GM18951 (cell line): ENCODE measurements around the gene NOP56.
"Not testable (repeated sequence)": the region's sequence is repeated elsewhere in the genome, so short reads cannot be mapped to it uniquely, and the experiment has no call there.

ENCODE experiments used
- POLR2A ChIP-seq: IDR thresholded peaks from 4 replicates; pipeline ENCODE4 v1.6.1; 2011; ENCODE audit warnings: mild to moderate bottlenecking; ENCODE audit not compliant: insufficient read length, insufficient read depth; ENCODE audit errors: extremely low read depth
- in situ Hi-C: fragments of 300-500 bp; cut with MboI; formaldehyde crosslinking; loops from one replicate; pipeline ENCODE4 v1.12.0; 2022; ENCODE audit warnings: low sequenced_read_pairs, mixed read lengths, inconsistent platforms; ENCODE audit not compliant: unreplicated experiment

The NOP56 gene

GRCh38 chr20:2680046-2680445 lies 27.6 kb downstream of the NOP56 start:
- in situ Hi-C loops, result no loop called here
- no peak for TF ChIP-seq POLR2A

GRCh38 chr20:2682040-2682439 lies 29.6 kb downstream of the NOP56 start:
- in situ Hi-C loops, result not testable (repeated sequence)

- in situ Hi-C loops, result not testable (repeated sequence)
These were observed 32.4 kb downstream of the NOP56 start for GRCh38 chr20:2684817-2685216.

- in situ Hi-C loops, result no loop called here
- TF ChIP-seq POLR2A, result no peak
These were observed 35.1 kb downstream of the NOP56 start for GRCh38 chr20:2687514-2687913.

- in situ Hi-C loops, result no loop called here
- TF ChIP-seq POLR2A, result no peak
These were observed 35.7 kb downstream of the NOP56 start for GRCh38 chr20:2688041-2688591.

- in situ Hi-C loops, result no loop called here
- no peak for TF ChIP-seq POLR2A
These were observed 37.8 kb downstream of the NOP56 start for GRCh38 chr20:2690213-2690612.

- no peak for TF ChIP-seq POLR2A
These were observed 38.3 kb downstream of the NOP56 start for GRCh38 chr20:2690718-2691117.

GRCh38 chr20:2691127-2691526 lies 38.7 kb downstream of the NOP56 start:
- no peak for TF ChIP-seq POLR2A
- in situ Hi-C loops, result no loop called here

More at GRCh38 chr20:2690718-2691117, 38.3 kb downstream of the NOP56 start:
- in situ Hi-C loops, result no loop called here

- TF ChIP-seq POLR2A, result no peak
- in situ Hi-C loops, result no loop called here
These were observed 39.2 kb downstream of the NOP56 start for GRCh38 chr20:2691663-2692035.

- in situ Hi-C loops, result no loop called here
- no peak for TF ChIP-seq POLR2A
These were observed 39.8 kb downstream of the NOP56 start, which contains the start of gene EBF4 for GRCh38 chr20:2692036-2692885. TSS of gene EBF4 (plus strand) at chr20:2692780. CDS start at chr20:2693646, 866 bp downstream.

- in situ Hi-C loops, result no loop called here
- no peak for TF ChIP-seq POLR2A
These were observed 40.5 kb downstream of the NOP56 start for GRCh38 chr20:2692886-2693285.

- in situ Hi-C loops, result no loop called here
- TF ChIP-seq POLR2A, result no peak
These were observed 41.0 kb downstream of the NOP56 start for GRCh38 chr20:2693286-2694007.

- no peak for TF ChIP-seq POLR2A
- in situ Hi-C loops, result no loop called here
These were observed 41.6 kb downstream of the NOP56 start for GRCh38 chr20:2694008-2694471.

- in situ Hi-C loops, result no loop called here
- TF ChIP-seq POLR2A, result no peak
These were observed 42.1 kb downstream of the NOP56 start for GRCh38 chr20:2694519-2694918.
